Ishikawa (cell line): Measurements from ENCODE around the gene ZCCHC7.

Experiments used
- CEBPB ChIP-seq: IDR thresholded peaks from 2 replicates; pipeline ENCODE4 v1.6.1; 2012
- CREB1 ChIP-seq: IDR thresholded peaks from 2 replicates; pipeline ENCODE4 v1.6.1; 2012; ENCODE audit warnings: low read depth
- EGR1 ChIP-seq: IDR thresholded peaks from 2 replicates; pipeline ENCODE4 v1.6.1; 2012
- EP300 ChIP-seq: IDR thresholded peaks from 2 replicates; pipeline ENCODE4 v1.6.1; 2012; ENCODE audit warnings: borderline replicate concordance
- FOXM1 ChIP-seq: IDR thresholded peaks from 2 replicates; pipeline ENCODE4 v1.6.1; 2012; ENCODE audit warnings: low read depth, borderline replicate concordance
- MAX ChIP-seq: IDR thresholded peaks from 2 replicates; pipeline ENCODE4 v1.6.1; 2012
- NFIC ChIP-seq: IDR thresholded peaks from 2 replicates; pipeline ENCODE4 v1.6.1; 2012
- RAD21 ChIP-seq: IDR thresholded peaks from 2 replicates; pipeline ENCODE4 v1.6.1; 2012; ENCODE audit warnings: low read depth
- REST ChIP-seq: IDR thresholded peaks from 2 replicates; pipeline ENCODE4 v1.6.1; 2012; ENCODE audit warnings: low read depth, mild to moderate bottlenecking
- TAF1 ChIP-seq: IDR thresholded peaks from 2 replicates; pipeline ENCODE4 v1.6.1; 2012; ENCODE audit warnings: low read depth, mild to moderate bottlenecking
- TCF12 ChIP-seq: IDR thresholded peaks from 2 replicates; pipeline ENCODE4 v1.6.1; 2012; ENCODE audit warnings: low read depth
- TEAD4 ChIP-seq: IDR thresholded peaks from 2 replicates; pipeline ENCODE4 v1.6.1; 2012
- USF1 ChIP-seq: IDR thresholded peaks from 2 replicates; pipeline ENCODE4 v1.6.1; 2012
- YY1 ChIP-seq: IDR thresholded peaks from 2 replicates; pipeline ENCODE4 v1.6.1; 2012; ENCODE audit warnings: low read depth
- ZBTB7A ChIP-seq: IDR thresholded peaks from 2 replicates; pipeline ENCODE4 v1.6.1; 2012; ENCODE audit warnings: low read depth

The ZCCHC7 gene

GRCh38 chr9:37229882-37230482 lies 109.6 kb downstream of the ZCCHC7 start:
- TF ChIP-seq USF1: no peak
- no peak for TF ChIP-seq MAX
- no peak for TF ChIP-seq YY1
- no peak for TF ChIP-seq TEAD4
- no peak for TF ChIP-seq NFIC
- TF ChIP-seq EP300: no peak

GRCh38 chr9:37236822-37237221 lies 116.4 kb downstream of the ZCCHC7 start:
- TF ChIP-seq RAD21 (no peak), CEBPB (no peak)

- TF ChIP-seq EGR1 (no peak), TAF1 (no peak), USF1 (no peak), CREB1 (no peak), REST (no peak), RAD21 (no peak), TEAD4 (no peak), MAX (no peak), NFIC (no peak), TCF12 (no peak), FOXM1 (no peak), CEBPB (no peak), EP300 (no peak), ZBTB7A (no peak), YY1 (no peak)
Measured at GRCh38 chr9:37238122-37238521, 117.7 kb downstream of the ZCCHC7 start.

GRCh38 chr9:37239224-37239859 lies 119.0 kb downstream of the ZCCHC7 start:
- no peak for TF ChIP-seq USF1
- TF ChIP-seq TCF12: no peak
- TF ChIP-seq YY1: no peak
- TF ChIP-seq RAD21: no peak
- TF ChIP-seq EP300: no peak
- no peak for TF ChIP-seq TAF1
- TF ChIP-seq EGR1: no peak
- TF ChIP-seq ZBTB7A: no peak
- no peak for TF ChIP-seq NFIC
- TF ChIP-seq MAX: no peak
- no peak for TF ChIP-seq FOXM1
- no peak for TF ChIP-seq CREB1
- TF ChIP-seq TEAD4: no peak

- TF ChIP-seq FOXM1 (no peak), CEBPB (no peak), TEAD4 (no peak), NFIC (no peak), CREB1 (no peak), ZBTB7A (no peak), TCF12 (no peak), RAD21 (no peak), EGR1 (no peak), TAF1 (no peak), USF1 (no peak), MAX (no peak), REST (no peak), YY1 (no peak), EP300 (no peak)
Measured at GRCh38 chr9:37239921-37240320, 119.5 kb downstream of the ZCCHC7 start.
